ENCODE results near the gene GNAL. TPM values are rescaled to one million over a fixed set of nuclear protein-coding genes. Genes with fewer than 3 reads are reported as not detected.

GNAL gene
- total RNA-seq, 2 donors from 2014 or later: 2.7 to 4.4 TPM

- Histone ChIP-seq H3K9me3 (no peaks in the 10 kb centered on the region), H3K27me3 (no peaks in the 10 kb centered on the region), H3K36me3 (no peaks in the 10 kb centered on the region), H3K27ac (no peak overlapping the region), H3K4me1 (no peaks in the 10 kb centered on the region), H3K4me3 (no peak overlapping the region)
- TF ChIP-seq CTCF (IDR thresholded peaks at IDR 0.05): no peak
- no peak for DNase-seq (ENCODE audit: low spot score)
Observed at GRCh38 chr18:11823545-11823944, 134.5 kb downstream of the GNAL start.

GRCh38 chr18:11826836-11827235 lies 137.8 kb downstream of the GNAL start:
- no peaks in the 10 kb centered on the region for H3K4me1 ChIP-seq
- TF ChIP-seq CTCF (IDR thresholded peaks at IDR 0.05): no peak
- H3K27me3 ChIP-seq: no peaks in the 10 kb centered on the region
- H3K4me3 ChIP-seq: no peak overlapping the region
- no peaks in the 10 kb centered on the region for H3K36me3 ChIP-seq
- DNase-seq (ENCODE audit: low spot score): no peak
- H3K27ac ChIP-seq: no peak overlapping the region
- H3K9me3 ChIP-seq: no peaks in the 10 kb centered on the region

- no peak overlapping the region for H3K4me3 ChIP-seq
Observed at GRCh38 chr18:11828786-11829432, 139.8 kb downstream of the GNAL start.

GRCh38 chr18:11830585-11830984 lies 141.5 kb downstream of the GNAL start:
- no peak for DNase-seq (ENCODE audit: low spot score)
- TF ChIP-seq CTCF (IDR thresholded peaks at IDR 0.05): no peak
- no peaks in the 10 kb centered on the region for H3K27me3 ChIP-seq
- H3K9me3 ChIP-seq: no peaks in the 10 kb centered on the region
- H3K4me3 ChIP-seq: no peak overlapping the region
- no peak overlapping the region for H3K27ac ChIP-seq
- H3K4me1 ChIP-seq: no peaks in the 10 kb centered on the region
- no peaks in the 10 kb centered on the region for H3K36me3 ChIP-seq

More at GRCh38 chr18:11828786-11829432, 139.8 kb downstream of the GNAL start:
- Histone ChIP-seq H3K9me3 (no peaks in the 10 kb centered on the region), H3K27me3 (no peaks in the 10 kb centered on the region), H3K4me1 (no peaks in the 10 kb centered on the region), H3K27ac (no peak overlapping the region), H3K36me3 (no peaks in the 10 kb centered on the region)
- no peak for TF ChIP-seq CTCF (IDR thresholded peaks at IDR 0.05)
- no peak for DNase-seq (ENCODE audit: low spot score)

GRCh38 chr18:11831921-11832320 lies 142.9 kb downstream of the GNAL start:
- no peak overlapping the region for H3K4me3 ChIP-seq
- H3K4me1 ChIP-seq: no peaks in the 10 kb centered on the region
- no peak for DNase-seq (ENCODE audit: low spot score)
- H3K36me3 ChIP-seq: no peaks in the 10 kb centered on the region
- no peak for TF ChIP-seq CTCF (IDR thresholded peaks at IDR 0.05)
- no peak overlapping the region for H3K27ac ChIP-seq
- no peaks in the 10 kb centered on the region for H3K27me3 ChIP-seq
- no peaks in the 10 kb centered on the region for H3K9me3 ChIP-seq

GRCh38 chr18:11834772-11835171 lies 145.7 kb downstream of the GNAL start:
- no peaks in the 10 kb centered on the region for H3K36me3 ChIP-seq
- H3K27ac ChIP-seq: no peak overlapping the region
- no peaks in the 10 kb centered on the region for H3K4me1 ChIP-seq
- no peak for TF ChIP-seq CTCF (IDR thresholded peaks at IDR 0.05)
- no peak overlapping the region for H3K4me3 ChIP-seq
- no peaks in the 10 kb centered on the region for H3K27me3 ChIP-seq
- no peaks in the 10 kb centered on the region for H3K9me3 ChIP-seq
- no peak for DNase-seq (ENCODE audit: low spot score)

Measured in right atrium auricular region (tissue), 2 donors.